Measurements from ENCODE around the gene GULP1.

GULP1 gene

DNA sequence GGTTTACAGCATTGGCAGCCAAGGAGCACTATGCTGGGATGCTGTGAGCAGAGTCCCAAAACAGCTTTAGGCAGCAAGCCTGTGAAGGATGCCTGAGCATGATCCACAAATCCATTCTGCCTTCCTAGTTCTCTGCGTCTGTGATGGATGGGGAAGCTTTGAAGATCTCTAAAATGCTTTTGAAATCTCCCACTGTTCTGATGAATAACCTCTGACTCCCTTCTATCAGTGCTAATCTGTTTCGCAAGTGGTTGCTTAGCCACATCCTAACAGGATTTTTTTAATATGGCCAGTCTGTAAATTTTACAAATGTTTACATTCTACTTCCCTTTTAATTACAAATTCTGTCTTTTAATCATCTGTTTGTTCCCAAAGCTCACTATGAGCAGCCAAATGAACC, 319.2 kb downstream of the GULP1 start:
- Histone ChIP-seq H2AFZ (ENCODE audit: low read depth, low read length) (no peak overlapping the region), H3K9ac (ENCODE audit: low read depth, low read length) (no peak overlapping the region), H3K36me3 (ENCODE audit: insufficient read depth, low read length) (no peaks in the 10 kb centered on the region), H3K4me2 (ENCODE audit: insufficient read depth, low read length) (no peak overlapping the region), H3K4me1 (ENCODE audit: insufficient read depth, low read length) (no peaks in the 10 kb centered on the region), H3K79me2 (ENCODE audit: insufficient read depth, low read length) (no peaks in the 10 kb centered on the region), H3K9me3 (ENCODE audit: insufficient read depth, low read length, severe bottlenecking) (no peaks in the 10 kb centered on the region), H3K27ac (ENCODE audit: low read length) (no peak overlapping the region), H4K20me1 (ENCODE audit: insufficient read depth, low read length) (no peaks in the 10 kb centered on the region), H3K27me3 (ENCODE audit: insufficient read depth, low read length, poor library complexity) (no peaks in the 10 kb centered on the region), H3K4me3 (ENCODE audit: low read depth in 1 of 2, low read length in 2 of 2) (no peak overlapping the region)
- ATAC-seq (ENCODE audit: insufficient read depth, low read depth) (no peak), DNase-seq (no peak)
- no peak for TF ChIP-seq EZH2 (IDR thresholded peaks at IDR 0.05; ENCODE audit: borderline replicate concordance, low read depth, low read length, severe bottlenecking)
- TF ChIP-seq, protein P1, sequence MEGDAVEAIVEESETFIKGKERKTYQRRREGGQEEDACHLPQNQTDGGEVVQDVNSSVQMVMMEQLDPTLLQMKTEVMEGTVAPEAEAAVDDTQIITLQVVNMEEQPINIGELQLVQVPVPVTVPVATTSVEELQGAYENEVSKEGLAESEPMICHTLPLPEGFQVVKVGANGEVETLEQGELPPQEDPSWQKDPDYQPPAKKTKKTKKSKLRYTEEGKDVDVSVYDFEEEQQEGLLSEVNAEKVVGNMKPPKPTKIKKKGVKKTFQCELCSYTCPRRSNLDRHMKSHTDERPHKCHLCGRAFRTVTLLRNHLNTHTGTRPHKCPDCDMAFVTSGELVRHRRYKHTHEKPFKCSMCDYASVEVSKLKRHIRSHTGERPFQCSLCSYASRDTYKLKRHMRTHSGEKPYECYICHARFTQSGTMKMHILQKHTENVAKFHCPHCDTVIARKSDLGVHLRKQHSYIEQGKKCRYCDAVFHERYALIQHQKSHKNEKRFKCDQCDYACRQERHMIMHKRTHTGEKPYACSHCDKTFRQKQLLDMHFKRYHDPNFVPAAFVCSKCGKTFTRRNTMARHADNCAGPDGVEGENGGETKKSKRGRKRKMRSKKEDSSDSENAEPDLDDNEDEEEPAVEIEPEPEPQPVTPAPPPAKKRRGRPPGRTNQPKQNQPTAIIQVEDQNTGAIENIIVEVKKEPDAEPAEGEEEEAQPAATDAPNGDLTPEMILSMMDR (IDR thresholded peaks at IDR 0.05; ENCODE audit: borderline replicate concordance, extremely low read depth, low read length, poor library complexity, severe bottlenecking), result no peak

DNA sequence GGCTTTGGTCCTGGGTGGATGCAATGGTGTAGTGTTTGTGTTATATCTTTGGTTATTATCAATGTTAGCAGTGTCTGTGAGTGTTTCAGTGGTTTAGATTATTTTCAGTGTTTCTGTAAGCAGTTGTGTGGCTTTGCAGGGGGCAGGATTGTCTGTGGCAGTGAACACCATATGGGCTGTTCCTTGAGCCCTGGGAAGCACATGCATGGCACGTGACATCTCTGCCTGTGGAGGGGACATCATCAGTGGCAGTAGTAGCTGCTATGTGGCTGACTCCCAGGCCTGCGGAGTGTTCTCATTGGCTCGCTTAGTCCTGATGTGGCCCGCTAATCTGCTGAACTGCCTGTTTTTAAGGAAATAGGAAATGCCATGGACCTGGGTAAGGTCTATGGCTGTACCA, 327.5 kb downstream of the GULP1 start:
- Histone ChIP-seq H3K79me2 (ENCODE audit: insufficient read depth, low read length) (no peaks in the 10 kb centered on the region), H3K36me3 (ENCODE audit: insufficient read depth, low read length) (no peaks in the 10 kb centered on the region), H3K27me3 (ENCODE audit: insufficient read depth, low read length, poor library complexity) (no peaks in the 10 kb centered on the region), H3K4me2 (ENCODE audit: insufficient read depth, low read length) (no peak overlapping the region), H2AFZ (ENCODE audit: low read depth, low read length) (no peak overlapping the region), H3K4me3 (ENCODE audit: low read depth in 1 of 2, low read length in 2 of 2) (no peak overlapping the region), H3K27ac (ENCODE audit: low read length) (no peak overlapping the region), H3K9me3 (ENCODE audit: insufficient read depth, low read length, severe bottlenecking) (no peaks in the 10 kb centered on the region), H3K4me1 (ENCODE audit: insufficient read depth, low read length) (peaks cover 4% of the 10 kb centered on the region; the same call in 1 of the 2 replicates), H3K9ac (ENCODE audit: low read depth, low read length) (no peak overlapping the region), H4K20me1 (ENCODE audit: insufficient read depth, low read length) (no peaks in the 10 kb centered on the region)
- ATAC-seq (ENCODE audit: insufficient read depth, low read depth), result no peak
- no peak for DNase-seq
- no peak for TF ChIP-seq EZH2 (IDR thresholded peaks at IDR 0.05; ENCODE audit: borderline replicate concordance, low read depth, low read length, severe bottlenecking)
- TF ChIP-seq, protein P1 (IDR thresholded peaks at IDR 0.05; ENCODE audit: borderline replicate concordance, extremely low read depth, low read length, poor library complexity, severe bottlenecking), result no peak

DNA sequence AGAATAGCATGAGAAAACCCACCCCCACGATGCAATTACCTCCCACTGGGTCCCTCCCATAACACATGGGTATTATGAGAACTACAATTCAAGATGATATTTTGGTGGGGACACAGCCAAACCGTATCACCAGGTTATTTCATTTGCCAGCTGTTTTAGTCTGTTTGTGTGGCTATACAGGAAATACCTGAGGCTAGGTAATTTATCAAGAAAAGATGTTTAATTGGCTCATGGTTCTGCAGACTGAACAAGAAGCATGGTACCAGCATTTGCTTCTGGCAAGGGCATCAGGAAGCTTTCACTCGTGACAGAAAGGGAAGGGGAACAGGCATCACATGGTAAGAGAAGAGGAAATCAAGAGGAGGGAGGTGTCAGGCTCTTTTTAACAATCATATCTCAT, 329.2 kb downstream of the GULP1 start:
- Histone ChIP-seq H3K9me3 (ENCODE audit: insufficient read depth, low read length, severe bottlenecking) (no peaks in the 10 kb centered on the region), H3K4me2 (ENCODE audit: insufficient read depth, low read length) (no peak overlapping the region), H3K9ac (ENCODE audit: low read depth, low read length) (no peak overlapping the region), H4K20me1 (ENCODE audit: insufficient read depth, low read length) (no peaks in the 10 kb centered on the region), H3K36me3 (ENCODE audit: insufficient read depth, low read length) (no peaks in the 10 kb centered on the region), H3K4me3 (ENCODE audit: low read depth in 1 of 2, low read length in 2 of 2) (no peak overlapping the region), H2AFZ (ENCODE audit: low read depth, low read length) (no peak overlapping the region), H3K27me3 (ENCODE audit: insufficient read depth, low read length, poor library complexity) (no peaks in the 10 kb centered on the region), H3K4me1 (ENCODE audit: insufficient read depth, low read length) (peaks cover 14% of the 10 kb centered on the region; the same call in 1 of the 2 replicates), H3K27ac (ENCODE audit: low read length) (no peak overlapping the region), H3K79me2 (ENCODE audit: insufficient read depth, low read length) (no peaks in the 10 kb centered on the region)
- no peak for ATAC-seq (ENCODE audit: insufficient read depth, low read depth)
- DNase-seq, result no peak
- TF ChIP-seq, protein P1 (IDR thresholded peaks at IDR 0.05; ENCODE audit: borderline replicate concordance, extremely low read depth, low read length, poor library complexity, severe bottlenecking), result no peak
- TF ChIP-seq EZH2 (IDR thresholded peaks at IDR 0.05; ENCODE audit: borderline replicate concordance, low read depth, low read length, severe bottlenecking), result no peak

All from DND-41 (cell line).